ENCODE data around the gene HERC2. TPM values are rescaled to one million over a fixed set of nuclear protein-coding genes. Genes with fewer than 3 reads are reported as not detected.
A peak's percentile ranks its signal among the peaks of the same experiment; 100 is the strongest.

Gene HERC2
- total and polyA plus RNA-seq, 7 donors = 23.9 to 59.7 (median 41.1) TPM

DNA sequence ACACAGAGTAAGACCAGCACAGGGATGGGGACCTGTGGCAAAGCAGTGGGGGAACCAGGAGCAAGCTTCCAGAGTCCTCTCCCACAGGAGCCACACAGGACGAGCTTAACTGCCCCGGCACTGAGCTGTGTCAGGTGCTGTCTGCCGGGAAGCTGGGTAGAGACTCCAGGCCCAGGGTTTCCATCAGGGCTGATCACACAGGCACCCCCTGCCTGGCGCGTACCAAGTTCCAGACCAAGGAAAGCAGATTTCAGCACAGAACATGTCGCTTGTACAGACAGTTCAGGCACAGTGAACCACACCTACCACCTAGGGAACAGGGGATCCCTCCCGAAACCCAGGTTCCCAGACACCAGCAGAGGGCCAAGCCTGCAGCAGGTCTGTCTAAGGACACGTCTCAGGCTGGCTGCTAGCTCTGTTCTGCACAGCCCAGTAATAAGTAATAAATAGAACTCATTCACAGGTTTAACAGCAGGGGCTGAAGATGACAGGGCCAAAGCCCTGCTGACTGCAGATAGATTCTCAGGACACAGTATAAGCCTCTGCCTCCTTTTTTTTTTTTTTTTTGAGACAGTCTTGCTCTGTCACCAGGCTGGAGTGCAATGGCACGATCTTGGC lies 192.6 kb downstream of the HERC2 start:
- H3K36me3 ChIP-seq (ENCODE audit: insufficient read depth in 1 of 2, low read depth in 1 of 2) = peaks cover 0 to 61% of the 10 kb centered on the region in 2 donors
- ATAC-seq (no peak), DNase-seq (no peak)
- no peak overlapping the region for H3K27ac ChIP-seq
- H3K4me3 ChIP-seq = no peak overlapping the region
- TF ChIP-seq CTCF (IDR thresholded peaks at IDR 0.05) = no peak
- no peaks in the 10 kb centered on the region for H3K4me1 ChIP-seq
- no peaks in the 10 kb centered on the region for H3K27me3 ChIP-seq (ENCODE audit: insufficient read depth in 3 of 3, low read length in 2 of 3)
- 93 to 97% (median 95%) methylated on average over 9 of the region's 9 CpGs for WGBS, 3 donors
- intact Hi-C loops (cut with DNase I) = loop anchor here (10.0 kb wide), 2 partner anchors 1225 to 1245 kb away; no protein-coding TSS in a partner anchor
- no peaks in the 10 kb centered on the region for H3K9me3 ChIP-seq

- Histone ChIP-seq H3K4me1 (no peaks in the 10 kb centered on the region), H3K27me3 (ENCODE audit: insufficient read depth in 3 of 3, low read length in 2 of 3) (no peaks in the 10 kb centered on the region), H3K27ac (no peak overlapping the region), H3K36me3 (ENCODE audit: insufficient read depth in 1 of 2, low read depth in 1 of 2) (peaks cover 3 to 73% of the 10 kb centered on the region in 2 donors), H3K9me3 (no peaks in the 10 kb centered on the region), H3K4me3 (no peak overlapping the region)
- peak in 3 of 4 donors; percentile 39 to 65 (median 50) for ATAC-seq
- no peak for TF ChIP-seq CTCF (IDR thresholded peaks at IDR 0.05)
- intact Hi-C loops (cut with DNase I) = loop anchor here (10.0 kb wide), 2 partner anchors 1223 to 1243 kb away; no protein-coding TSS in a partner anchor
- WGBS, 3 donors = 39 to 58% (median 46%) methylated on average over 11 of the region's 11 CpGs
- peak; percentile 41 to 70 for DNase-seq
Measured at GRCh38 chr15:28128031-28128430, 193.9 kb downstream of the HERC2 start.

- Histone ChIP-seq H3K4me3 (no peak overlapping the region), H3K27ac (no peak overlapping the region), H3K9me3 (no peaks in the 10 kb centered on the region), H3K36me3 (ENCODE audit: insufficient read depth in 1 of 2, low read depth in 1 of 2) (peaks cover 3 to 73% of the 10 kb centered on the region in 2 donors), H3K4me1 (no peaks in the 10 kb centered on the region), H3K27me3 (ENCODE audit: insufficient read depth in 3 of 3, low read length in 2 of 3) (no peaks in the 10 kb centered on the region)
- DNase-seq (no peak), ATAC-seq (no peak)
- intact Hi-C loops (cut with DNase I) = loop anchor here (10.0 kb wide), 2 partner anchors 1222 to 1242 kb away; no protein-coding TSS in a partner anchor
- 71 to 77% (median 73%) methylated on average over 11 of the region's 11 CpGs for WGBS, 3 donors
- no peak for TF ChIP-seq CTCF (IDR thresholded peaks at IDR 0.05)
Measured at GRCh38 chr15:28127036-28127435, 194.9 kb downstream of the HERC2 start.

DNA sequence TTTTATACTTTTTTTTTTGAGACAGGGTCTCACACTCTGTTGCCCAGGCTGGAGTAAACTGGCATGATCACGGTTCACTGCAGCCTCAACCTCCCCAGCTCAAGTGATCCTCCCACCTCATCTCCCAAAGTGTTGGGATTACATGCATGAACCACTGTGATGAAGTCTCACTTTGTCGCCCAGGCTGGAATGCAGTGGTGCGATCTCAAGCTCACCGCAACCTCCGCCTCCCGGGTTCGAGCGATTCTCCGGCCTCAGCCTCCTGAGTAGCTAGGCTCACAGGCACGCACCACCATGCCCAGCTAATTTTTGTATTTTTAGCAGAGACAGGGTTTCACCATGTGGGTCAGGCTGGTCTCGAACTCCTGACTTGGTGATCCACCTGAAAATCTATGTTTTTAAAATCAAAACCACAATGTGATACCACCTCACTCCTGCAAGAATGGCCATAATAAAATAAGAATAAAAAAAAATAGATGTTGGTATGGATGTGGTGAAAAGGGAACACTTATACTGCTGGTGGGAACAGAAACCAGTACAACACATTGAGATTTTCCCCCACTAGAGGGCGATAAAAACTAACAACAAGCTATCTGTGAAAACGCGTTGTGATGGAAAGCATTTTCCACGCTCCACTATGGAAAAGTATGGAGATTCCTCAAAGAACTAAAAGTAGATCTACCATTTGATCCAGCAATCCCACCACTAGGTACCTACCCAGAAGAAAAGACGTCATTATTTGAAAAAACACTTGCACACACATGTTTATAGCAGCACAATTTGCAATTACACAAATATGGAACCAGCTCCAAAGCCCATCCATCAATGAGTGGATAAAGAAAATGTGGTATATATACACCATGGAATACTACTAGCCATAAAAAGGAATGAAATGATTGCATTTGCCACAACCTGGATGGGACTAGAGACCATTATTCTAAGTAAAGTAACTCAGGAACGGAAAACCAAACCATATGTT lies 196.0 kb downstream of the HERC2 start:
- peak; percentile 59 for TF ChIP-seq CTCF (IDR thresholded peaks at IDR 0.05)
- Histone ChIP-seq H3K27ac (no peak overlapping the region), H3K4me1 (no peaks in the 10 kb centered on the region), H3K4me3 (no peak overlapping the region), H3K9me3 (no peaks in the 10 kb centered on the region), H3K27me3 (ENCODE audit: insufficient read depth in 3 of 3, low read length in 2 of 3) (no peaks in the 10 kb centered on the region), H3K36me3 (ENCODE audit: insufficient read depth in 1 of 2, low read depth in 1 of 2) (peaks cover 3 to 72% of the 10 kb centered on the region in 2 donors)
- WGBS, 3 donors = 68 to 77% (median 70%) methylated on average over 17 of the region's 17 CpGs
- ATAC-seq = peak in 1 of 4 donors; percentile 55
- intact Hi-C loops (cut with DNase I) = loop anchor here (2.0 to 10.0 kb wide), 3 partner anchors 37 to 1241 kb away; no protein-coding TSS in a partner anchor
- DNase-seq = no peak

All from psoas muscle (tissue), 8 donors.